NCI-H2227 treated with DMSO at 0.1 percent for 48 hours (cell line): ENCODE data around the gene SYT12.

Experiments
- DNase-seq: peaks from one replicate; lab custom pipeline; 2025; lab: John Stamatoyannopoulos, UW

SYT12 gene

DNA sequence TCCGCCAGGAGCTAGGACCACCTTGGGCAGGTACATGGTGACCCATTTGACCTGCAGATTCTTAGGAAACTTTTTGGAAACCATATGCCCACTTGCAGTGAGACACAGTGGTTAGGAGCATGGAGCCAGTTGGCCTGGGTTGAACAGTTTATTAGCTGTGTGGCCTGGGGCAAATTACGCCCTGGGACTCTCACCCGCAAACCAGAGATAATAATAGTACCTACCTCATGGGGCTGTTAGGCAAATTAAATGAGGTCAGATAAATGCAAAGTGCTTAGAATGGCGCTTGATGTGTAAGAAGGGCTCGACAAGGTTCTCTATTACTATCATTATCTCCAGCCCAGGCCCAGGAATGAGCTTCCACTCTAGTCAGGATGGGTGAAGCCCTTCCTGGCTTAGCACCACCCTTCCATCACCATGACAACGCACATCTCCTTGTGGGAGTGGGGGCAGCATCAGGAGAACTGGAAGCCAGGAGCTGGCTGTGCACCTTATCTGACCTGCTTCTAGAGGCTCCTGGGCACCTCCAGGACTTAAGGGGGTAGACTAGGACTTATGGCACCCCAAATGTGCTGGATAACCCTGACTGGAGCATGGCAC, 5.1 kb downstream of the SYT12 start:
- DNase-seq: peak; percentile 73

DNA sequence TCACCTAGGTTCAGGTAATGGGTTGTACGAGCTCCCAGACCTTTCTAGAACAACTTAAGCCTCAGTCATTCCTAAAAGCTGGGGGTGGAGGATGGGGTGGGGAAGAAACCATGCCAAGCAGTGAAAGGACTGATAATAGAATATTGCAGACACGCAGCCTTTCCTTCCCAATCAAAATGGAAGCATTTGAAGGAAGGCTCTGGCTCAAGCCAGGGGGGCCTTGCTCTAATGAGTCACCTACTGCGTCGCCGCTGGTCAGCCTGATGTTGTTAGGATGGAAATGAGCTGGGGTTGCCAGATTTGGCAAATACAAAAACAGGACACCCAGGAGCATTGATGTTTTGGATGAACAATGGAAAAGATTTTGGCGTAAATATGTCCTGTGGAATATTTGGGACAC, 6.2 kb downstream of the SYT12 start:
- DNase-seq: no peak

DNA sequence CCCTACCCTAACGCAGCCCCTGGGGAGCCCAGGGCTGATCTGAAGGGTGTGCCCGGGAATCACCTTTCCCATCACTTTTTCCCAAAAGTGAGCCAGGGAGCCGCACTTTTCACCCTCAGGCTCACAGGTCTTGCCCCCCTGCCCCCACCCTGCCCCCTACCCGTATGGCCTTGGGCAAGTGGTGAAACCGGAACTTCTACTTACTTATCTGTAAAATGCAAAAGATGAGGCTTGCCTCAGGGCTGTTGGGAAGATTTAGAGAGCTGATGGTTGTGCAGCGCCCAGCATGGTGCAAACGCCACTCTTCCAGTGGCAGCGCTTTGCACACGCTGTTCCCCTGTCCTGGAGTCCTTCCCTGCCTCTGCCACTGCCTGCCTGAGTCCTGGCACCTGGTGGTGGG, 8.0 kb downstream of the SYT12 start:
- DNase-seq: no peak

DNA sequence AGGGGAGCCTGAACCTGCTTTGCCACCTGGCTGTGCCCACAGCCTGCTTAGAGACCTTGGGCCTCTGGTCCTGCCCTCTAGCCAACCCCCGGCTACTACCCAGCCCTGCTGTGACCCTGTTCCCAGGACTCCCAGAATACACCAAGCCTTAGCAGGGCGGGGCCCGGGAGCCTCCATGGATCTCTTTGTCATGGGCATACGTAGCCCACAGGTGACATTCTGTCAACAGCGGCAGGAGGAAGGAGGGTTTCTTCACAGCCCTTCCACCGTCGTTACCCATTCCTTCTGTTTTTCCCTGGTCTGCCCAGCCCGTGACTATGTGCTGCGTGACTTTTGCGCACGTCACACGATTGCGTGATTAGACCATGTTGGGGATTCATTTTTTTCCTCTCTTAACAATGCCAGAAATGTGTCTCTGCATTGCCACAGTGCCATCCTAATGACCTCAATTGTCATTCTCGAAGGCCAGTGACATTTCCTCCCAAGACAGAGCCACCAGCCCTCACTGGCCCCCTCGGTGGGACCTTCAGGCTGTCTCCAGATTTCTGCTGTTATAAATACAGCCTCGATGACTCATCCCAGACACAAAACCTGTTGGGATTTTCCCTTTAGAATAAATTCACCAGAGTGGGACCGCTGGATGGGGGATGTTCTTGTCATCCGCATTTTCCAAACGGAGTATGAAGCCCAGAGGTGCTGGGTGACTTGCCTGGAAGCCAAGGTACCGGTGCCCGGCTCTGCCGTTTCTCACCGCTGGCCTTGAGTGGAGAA, 9.0 kb downstream of the SYT12 start:
- no peak for DNase-seq

DNA sequence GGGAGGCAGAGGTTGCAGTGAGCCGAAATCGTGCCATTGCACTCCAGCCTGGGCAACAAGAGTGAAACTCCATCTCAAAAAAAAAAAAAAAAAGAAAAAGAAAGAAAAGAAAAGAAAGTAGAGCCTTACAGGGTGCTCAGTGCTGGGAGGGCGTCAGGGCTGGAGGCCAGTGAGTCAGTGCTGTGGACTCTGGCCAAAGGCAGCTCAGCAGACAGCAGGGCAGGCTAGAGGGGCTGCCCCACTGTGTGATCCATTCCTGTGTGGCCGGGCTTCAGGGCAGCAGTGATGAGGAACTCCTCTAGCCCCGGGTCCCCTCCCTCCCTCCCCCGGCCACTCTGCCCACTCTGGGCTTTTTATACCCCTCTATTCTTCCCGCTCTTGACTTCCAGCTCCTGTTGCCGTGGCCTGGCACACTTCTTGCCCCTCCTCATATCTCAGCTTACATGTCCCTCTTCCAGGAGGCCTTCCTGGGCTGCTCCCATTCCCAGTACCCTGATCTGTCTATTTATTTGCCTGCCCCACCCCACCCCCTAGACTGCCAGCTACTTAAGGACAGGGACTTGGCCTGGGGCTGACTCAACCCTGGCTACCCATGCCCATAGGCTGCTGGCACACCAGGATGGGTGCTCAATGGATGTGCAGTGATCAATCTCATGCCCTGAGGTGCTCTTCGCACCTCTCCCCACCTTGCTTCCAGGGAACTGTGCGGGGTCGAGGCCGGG, 10.1 kb downstream of the SYT12 start:
- DNase-seq: no peak

DNA sequence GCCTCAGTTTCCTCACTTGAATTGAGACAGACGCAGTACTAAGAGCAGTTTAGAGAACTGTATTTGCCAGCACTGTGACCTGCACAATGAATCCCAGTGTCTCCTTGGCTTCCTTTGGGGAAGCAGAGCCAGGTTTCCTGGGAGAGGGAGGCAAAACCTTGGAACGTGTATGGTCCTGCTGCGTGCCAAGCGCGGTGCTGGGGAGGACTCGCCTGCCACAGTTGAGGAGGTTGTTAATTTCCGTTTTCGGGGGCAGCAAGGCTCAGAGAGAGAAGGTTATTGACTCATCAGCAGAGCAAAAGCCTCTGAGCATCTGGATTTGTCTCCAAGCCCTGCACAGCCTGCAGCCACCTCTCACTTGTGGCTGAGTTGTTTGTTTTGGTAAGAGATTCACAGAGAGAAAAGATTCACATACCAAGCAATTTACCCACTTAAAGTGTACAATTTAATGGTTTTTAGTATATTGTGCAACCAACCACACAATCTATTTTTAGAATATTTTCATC, 10.8 kb downstream of the SYT12 start:
- DNase-seq: no peak

DNA sequence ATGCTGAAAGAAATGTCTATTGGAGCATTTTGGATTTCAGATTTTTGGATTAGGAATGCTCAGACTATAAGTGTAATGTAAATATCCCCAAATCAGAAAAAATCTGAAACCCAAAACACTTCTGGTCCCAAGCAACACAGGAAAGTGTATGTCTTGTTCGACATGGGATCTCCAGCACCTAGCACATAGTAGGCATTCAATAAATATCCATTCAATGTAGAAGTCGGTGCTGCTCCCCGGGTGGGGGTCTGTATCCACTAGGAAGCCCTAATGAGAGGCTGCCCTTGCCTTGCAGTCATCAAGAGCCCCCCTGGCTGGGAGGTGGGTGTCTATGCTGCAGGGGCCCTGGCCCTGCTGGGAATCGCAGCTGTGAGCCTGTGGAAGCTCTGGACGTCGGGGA, 11.4 kb downstream of the SYT12 start:
- no peak for DNase-seq

DNA sequence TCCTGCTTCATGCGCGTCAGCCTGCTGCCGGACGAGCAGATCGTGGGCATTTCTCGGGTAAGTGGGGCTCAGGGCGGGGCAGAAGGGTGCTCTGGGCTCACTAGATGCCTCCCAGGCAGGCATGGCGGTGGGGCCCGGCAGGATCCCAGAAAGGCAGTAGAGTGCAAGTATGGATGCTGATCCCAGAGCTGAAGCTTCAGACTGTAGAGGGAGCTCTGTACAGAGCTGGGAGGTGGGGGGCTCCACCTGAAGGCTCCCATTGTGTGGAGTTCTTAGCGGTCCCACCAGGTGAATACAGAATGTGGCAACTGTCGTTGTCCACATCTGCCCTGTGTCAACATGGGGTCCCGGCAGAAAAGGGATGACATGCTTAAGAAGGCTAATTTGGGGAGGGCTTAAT, 17.2 kb downstream of the SYT12 start:
- DNase-seq: no peak

DNA sequence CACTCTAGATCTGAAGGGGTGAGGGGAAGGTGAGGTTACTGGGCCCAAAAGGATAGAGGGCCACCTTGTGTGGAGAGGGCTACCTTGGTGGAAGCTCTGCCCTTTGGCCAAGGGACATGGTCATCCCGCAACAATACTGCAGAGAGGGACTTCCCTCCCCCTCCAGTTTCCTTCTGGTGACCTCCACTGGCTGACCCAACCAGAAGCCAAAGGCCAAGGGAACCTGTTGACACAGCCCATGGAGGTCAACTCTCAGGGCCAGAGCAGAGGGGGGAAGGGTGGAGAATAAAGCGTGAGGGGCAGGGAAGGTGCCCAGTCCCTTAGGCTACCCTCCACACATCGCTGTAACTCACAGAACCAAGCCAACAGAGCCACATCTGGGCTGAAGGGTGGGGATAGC, 18.7 kb downstream of the SYT12 start:
- no peak for DNase-seq

DNA sequence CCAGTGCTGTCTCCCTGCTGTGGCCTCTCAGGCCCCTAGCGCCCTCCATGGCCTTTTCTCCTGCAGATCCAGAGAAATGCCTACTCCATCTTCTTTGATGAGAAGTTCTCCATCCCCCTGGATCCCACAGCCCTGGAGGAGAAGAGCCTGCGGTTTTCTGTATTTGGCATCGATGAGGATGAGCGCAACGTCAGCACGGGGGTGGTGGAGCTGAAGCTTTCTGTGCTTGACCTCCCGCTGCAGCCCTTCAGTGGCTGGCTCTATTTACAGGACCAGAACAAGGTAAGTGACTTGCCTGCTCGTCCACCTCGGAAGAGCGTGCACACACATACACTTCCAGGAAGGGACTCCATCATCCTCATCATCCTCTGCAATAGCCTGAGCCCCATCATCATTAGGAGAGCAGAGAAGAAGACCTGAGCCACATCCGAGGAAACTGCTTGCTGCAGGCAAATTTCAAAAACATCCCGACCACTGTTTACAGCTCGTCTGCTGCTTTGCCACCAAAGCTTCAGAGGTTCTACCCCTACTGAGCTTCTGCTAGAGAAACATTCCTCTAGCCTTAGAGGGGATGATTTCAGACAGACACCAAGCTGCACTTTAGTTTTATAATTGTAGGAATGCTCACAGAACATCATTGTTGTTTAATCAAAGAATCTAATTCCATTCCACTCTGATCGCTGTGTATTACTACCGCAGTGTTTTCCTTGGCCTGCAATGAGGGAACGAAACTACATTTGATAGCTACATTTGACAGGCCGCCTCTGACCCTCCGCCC, 20.8 kb downstream of the SYT12 start:
- no peak for DNase-seq

DNA sequence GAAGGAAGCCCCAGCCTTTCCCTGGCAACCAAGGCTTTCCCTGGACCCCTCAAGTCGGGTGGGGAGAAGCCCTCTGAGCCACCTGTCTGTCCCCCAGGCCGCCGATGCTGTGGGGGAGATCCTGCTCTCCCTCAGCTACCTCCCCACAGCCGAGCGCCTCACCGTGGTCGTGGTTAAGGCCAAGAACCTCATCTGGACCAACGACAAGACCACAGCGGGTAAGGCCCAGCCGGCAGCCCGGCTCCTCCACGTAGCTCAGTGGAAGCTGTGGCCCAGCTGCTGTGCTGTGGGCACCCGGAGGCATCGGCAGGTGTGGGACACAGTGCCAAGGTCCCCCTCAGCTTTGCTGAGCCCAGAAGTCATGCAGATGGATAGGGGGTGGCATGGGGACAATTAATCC, 21.6 kb downstream of the SYT12 start:
- no peak for DNase-seq

DNA sequence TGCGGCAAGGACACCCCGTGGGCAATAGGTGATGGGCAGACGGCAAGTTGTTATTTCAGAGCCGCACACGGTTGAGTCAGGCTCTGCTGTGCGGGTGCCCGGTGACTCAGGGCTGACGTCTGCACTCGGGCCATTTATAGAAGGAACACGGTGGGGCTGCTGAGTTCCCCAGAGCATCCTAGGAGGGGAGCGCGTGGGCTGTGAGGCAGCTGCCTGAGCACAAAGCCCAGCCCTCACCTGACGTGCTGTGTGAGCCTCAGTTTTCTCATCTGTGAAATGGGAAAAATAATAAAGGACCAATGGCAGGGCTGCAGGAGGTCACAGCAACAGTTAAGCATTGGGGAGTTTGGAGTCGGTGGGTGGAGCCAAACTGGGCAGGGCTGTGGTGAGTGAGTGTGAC, 22.4 kb downstream of the SYT12 start:
- DNase-seq: no peak

DNA sequence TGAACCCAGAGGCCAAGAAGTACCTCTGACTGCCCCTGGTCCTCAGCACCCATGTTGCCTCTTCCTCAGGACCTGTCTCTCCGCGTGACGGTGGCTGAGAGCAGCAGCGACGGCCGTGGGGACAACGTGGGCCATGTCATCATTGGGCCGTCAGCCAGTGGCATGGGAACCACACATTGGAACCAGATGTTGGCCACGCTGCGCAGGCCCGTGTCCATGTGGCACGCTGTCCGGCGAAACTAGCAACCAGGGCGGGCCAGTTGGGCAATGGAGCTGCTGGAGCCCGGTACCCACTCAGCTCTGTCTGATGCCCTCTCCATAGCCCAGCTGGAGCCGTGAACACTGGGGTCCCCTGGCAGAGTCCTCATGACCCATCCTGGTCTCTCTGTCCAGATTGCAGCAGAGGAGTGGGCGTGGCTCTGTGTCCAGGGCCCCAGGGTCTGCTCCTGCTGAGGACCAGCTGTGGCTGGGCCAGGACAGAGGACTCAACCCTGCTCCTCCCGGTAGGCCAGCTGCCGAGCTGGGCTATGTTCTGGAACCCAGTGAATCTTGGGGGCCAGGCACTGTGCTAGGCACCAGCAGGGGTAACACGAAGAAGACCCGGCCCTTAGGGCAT, 25.7 kb downstream of the SYT12 start:
- no peak for DNase-seq

DNA sequence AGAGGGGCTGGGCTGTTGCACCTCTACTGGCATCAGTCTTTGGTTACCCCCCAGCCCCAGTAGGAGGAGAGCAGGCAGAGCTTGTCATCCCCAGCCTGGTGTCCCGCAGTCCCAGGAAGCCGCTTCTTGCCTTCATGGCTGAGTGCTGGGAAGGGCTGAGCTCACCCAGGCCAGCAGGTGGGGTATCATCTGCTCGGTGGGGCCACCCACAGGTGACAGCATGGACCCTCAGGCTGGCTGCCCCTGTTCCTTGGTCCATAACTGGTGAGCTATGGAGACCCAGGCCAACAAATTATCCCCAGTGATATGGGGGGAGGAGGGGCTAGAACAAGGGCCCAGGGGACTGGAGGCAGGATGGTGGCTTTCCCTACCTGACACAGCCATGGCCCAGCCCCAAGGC, 27.2 kb downstream of the SYT12 start:
- no peak for DNase-seq

DNA sequence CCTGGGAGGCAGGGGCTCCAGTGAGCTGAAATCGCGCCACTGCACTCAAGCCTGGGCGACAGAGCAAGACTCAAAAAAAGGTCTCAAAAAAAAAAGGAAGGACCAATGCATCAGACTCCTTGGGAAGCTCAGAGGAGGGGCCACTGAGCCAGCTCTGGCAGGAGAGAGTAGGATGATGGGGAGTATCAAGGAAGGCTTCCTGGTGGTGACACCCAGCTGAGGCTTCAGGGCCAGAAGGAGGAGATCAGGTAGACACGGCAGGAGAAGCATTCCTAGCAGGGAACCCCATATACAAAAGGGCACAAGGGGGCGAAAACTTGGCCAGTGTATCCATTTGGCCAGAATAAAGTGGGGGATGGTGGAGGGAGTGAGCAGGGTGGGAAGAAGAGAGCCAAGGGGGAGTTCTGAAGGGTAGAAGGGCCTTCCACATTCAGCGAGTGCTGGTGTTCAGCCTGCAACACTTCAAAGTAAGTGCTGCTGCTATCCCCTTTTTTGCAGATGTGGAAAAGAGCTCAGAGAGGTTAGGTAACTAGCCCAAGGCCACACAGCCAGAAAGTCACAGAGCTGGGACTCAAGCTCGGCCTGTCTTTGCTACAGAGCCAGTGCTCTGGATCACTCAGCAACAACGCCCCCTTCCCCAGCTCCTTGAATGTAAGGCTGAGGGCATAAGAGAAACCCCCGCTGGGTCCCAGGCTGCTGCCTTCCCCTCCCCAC, 28.4 kb downstream of the SYT12 start:
- no peak for DNase-seq

DNA sequence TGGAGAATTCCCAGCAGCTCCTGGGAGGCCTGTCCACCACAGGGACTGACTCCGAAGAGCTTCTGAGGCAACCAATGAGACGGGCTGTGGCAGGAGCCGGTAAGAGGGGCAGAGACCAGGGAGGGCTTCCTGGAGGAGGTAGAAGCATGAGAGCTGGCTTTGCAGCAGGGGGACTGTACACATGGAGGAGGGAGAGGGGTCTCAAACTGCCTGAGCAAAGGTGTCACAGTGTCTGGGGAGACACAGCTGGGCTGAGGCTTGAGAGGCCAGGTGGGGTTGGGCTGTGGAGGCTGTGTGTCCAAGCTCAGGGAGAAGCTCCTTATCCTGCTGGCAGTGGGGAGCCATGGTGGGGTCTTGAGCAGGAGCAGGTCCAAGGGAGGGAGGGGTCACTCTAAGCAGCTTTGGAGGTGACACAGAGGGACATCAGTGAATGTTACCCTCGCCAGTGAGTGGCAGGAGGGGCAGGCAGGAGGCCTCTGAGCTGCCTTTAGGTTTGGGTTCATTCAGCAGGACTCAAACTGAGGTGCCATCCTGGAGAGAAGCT, 29.1 kb downstream of the SYT12 start:
- no peak for DNase-seq

DNA sequence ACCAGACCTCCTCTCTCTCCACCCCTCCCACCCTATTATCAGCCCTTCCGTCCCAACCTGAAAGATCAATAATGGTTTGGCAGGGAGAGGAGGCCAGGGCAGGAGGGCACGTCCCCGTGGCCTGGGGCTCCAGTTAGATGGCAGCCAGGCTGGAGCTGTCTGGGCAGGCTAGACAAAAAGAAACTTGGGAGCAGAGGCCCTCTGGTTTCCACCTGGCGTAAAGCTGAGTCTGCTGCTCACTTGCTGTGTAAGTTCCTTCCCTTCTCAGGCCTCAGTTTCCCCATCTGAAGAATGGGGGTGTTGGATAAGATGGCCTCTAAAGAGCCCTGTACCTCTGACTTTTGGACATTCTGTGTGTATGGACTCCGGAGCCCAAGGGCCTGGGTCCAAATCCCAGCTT, 30.0 kb downstream of the SYT12 start:
- DNase-seq: no peak

DNA sequence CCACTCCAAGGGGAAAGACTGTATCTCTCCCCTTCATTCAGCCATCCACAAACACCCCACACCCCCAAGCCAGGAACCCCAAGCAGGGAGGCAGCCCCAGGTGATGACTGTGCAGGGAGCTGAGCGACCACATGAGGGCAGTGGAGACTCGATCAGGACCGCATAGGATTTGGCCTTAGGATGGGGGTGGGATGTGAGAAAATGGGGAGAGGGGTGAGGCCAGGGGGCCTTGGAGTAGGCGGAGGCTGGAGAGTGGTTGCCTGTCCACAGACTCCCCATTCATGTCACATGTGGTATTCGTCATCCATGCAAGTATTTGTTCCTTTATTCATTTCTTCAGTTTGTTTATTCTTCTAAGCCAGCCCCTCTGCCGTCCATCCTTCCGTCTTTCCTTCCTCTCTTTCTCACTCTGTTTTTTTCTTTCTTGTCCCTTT, 31.0 kb downstream of the SYT12 start:
- DNase-seq: peak; percentile 32

DNA sequence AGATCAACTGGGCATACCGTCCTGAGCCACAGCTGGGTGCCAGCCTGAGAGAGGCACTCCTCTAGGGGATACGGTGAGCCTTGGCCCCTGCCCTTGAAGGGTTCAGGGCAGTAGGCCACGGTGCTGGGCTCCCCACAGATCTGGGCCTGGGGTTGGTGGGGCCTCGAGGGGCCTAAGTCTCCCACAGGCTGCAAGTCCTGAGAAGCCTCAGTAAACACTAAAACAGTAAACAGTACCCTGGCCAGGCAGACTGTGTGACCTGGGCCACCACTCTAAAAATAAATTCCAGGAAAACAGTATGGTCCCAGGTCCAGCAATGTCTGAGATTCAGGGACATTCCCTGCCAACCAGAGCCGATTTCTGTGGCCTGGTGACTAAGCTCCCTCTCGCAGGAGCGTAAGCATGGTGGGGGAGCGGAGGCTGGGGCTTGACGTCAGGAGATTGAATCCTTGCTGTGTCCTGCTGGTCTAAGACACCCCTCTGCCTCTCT, 31.5 kb downstream of the SYT12 start:
- no peak for DNase-seq

DNA sequence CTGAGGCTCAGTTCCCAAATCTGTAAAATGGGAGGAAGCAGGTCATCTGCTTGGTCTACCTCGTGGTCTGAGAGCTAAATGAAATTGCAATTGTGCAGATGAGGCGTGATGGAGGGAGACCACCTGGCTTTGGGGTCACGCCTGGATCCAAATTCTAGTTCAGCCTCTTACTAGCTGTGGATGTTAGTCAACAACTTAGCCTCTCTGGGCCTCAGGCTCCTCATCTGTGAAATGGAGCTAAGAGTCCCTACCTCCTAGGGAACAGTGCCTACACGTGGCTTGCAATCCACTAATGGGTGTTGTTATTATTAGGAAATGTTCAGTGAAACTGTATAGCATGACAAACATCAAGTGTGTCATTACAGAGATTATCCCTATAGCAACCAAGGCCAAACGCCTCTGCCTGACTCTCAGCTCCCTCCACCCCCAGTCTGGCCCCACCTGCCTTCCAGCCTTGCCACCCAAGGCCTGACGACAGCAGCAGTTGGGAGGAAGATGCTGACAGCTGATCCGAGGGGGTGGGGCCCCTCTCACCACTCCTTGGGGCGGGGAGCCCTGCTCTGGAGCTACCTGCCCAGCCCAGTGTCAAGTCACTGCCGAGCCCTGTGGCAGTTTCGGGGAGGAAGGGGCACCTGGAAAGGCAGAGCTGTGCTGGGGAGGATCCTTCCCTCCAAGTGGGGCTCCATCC, 32.0 kb downstream of the SYT12 start:
- DNase-seq: peak; percentile 22
